Measurements from ENCODE around the gene INAFM2. TPM values are rescaled to one million over a fixed set of nuclear protein-coding genes. Genes with fewer than 3 reads are reported as not detected.

Gene INAFM2
- total RNA-seq, 1 experiment from 2014 or later, result 8.8 TPM

DNA sequence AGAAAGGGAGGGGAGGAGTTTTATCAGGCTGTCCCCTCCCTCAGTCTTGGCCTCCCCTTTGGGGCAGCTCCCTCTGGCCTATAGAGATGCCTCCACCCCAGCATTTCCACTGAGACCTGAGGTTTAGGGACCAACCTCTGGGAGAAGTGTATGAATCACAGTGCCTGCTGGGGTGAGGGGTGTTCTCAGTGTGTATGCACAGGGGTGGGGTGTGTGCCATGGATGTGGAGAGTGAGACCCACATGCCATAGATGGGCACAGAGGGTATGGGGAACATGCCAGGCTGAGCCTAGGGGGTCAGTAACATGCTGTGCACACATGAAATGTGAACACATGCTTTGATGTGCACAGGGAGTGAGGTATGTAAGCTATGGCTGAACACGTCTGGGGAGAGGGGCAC, 28.2 kb upstream of the INAFM2 start (continued):
- no peak for TF ChIP-seq TCF7L2 (IDR thresholded peaks at IDR 0.05; ENCODE audit: borderline replicate concordance, extremely low read depth, insufficient read depth, insufficient read length)

DNA sequence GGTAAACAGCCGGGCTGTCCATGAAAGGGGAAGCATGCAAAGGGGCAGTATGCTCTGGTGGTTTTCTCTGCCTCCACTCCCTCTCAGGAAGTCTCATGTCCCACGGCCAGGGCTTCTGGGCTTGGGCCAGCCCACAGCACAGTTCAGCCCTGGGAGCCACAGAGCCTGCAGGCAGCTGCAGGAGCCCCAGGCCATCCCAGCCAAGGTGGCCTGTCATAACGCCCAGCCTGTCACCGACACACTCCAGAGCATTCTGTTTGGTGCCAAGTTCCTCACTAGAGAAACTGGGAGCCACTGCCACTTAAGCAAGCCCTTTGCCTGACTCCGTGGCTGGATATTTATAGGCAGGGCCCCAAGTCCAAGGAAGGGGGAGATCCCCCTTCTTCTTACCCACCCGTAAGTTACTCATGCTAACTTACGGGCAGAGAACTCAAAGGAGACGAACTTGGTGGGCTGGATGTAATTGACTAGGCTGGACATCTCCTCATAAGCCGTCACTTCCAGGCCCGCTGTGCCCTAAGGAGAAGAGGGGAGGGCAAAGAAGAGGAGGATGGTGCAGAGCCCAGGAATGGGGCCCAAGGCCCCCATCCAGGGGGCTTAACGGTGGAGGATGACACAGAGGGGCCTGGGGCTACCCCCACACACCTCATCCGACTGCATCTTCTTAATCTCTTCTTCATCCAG, 27.5 kb upstream of the INAFM2 start:
- Histone ChIP-seq H3K4me2 (ENCODE audit: low read length) (no peak overlapping the region), H2AFZ (ENCODE audit: low read depth, low read length, poor library complexity, severe bottlenecking) (no peak overlapping the region), H4K20me1 (ENCODE audit: insufficient read depth) (no peaks in the 10 kb centered on the region), H3K4me3 (replicated peaks in 1 of 2; ENCODE audit: low read depth in 1 of 2, low read length in 2 of 2) (no peak overlapping the region), H3K9me2 (ENCODE audit: insufficient read depth) (no peaks in the 10 kb centered on the region), H3K4me1 (ENCODE audit: control insufficient read depth in 1 of 2, insufficient read depth in 2 of 2, low read length in 2 of 2) (peaks cover 9 to 14% of the 10 kb centered on the region in 2 experiments), H3K9ac (ENCODE audit: low read length) (no peak overlapping the region), H3K27me3 (ENCODE audit: insufficient read depth, low read length) (no peaks in the 10 kb centered on the region), H3K27ac (ENCODE audit: low read depth, low read length) (no peak overlapping the region), H3K9me3 (ENCODE audit: control insufficient read depth in 1 of 2, insufficient read depth in 1 of 2, low read depth in 1 of 2, low read length in 2 of 2) (no peaks in the 10 kb centered on the region), H3K36me3 (ENCODE audit: control insufficient read depth in 1 of 2, insufficient read depth in 2 of 2, low read length in 2 of 2) (no peaks in the 10 kb centered on the region), H3K79me2 (ENCODE audit: insufficient read depth, low read length) (no peaks in the 10 kb centered on the region)
- ChIA-PET CTCF (interaction anchor here (1.0 kb wide), 1 partner anchor 14 kb away, joined by 5 read pairs; no protein-coding TSS in a partner anchor), POLR2A (no interaction called here), RAD21 (ENCODE audit: low non-redundant PET in 1 of 2, low total read pairs in 2 of 2, uncharacterized antibody in 2 of 2, unreplicated experiment in 2 of 2) (no interaction called here)
- no TSS peak for BruUV-seq (replicated peaks)
- TF ChIP-seq, protein P1, sequence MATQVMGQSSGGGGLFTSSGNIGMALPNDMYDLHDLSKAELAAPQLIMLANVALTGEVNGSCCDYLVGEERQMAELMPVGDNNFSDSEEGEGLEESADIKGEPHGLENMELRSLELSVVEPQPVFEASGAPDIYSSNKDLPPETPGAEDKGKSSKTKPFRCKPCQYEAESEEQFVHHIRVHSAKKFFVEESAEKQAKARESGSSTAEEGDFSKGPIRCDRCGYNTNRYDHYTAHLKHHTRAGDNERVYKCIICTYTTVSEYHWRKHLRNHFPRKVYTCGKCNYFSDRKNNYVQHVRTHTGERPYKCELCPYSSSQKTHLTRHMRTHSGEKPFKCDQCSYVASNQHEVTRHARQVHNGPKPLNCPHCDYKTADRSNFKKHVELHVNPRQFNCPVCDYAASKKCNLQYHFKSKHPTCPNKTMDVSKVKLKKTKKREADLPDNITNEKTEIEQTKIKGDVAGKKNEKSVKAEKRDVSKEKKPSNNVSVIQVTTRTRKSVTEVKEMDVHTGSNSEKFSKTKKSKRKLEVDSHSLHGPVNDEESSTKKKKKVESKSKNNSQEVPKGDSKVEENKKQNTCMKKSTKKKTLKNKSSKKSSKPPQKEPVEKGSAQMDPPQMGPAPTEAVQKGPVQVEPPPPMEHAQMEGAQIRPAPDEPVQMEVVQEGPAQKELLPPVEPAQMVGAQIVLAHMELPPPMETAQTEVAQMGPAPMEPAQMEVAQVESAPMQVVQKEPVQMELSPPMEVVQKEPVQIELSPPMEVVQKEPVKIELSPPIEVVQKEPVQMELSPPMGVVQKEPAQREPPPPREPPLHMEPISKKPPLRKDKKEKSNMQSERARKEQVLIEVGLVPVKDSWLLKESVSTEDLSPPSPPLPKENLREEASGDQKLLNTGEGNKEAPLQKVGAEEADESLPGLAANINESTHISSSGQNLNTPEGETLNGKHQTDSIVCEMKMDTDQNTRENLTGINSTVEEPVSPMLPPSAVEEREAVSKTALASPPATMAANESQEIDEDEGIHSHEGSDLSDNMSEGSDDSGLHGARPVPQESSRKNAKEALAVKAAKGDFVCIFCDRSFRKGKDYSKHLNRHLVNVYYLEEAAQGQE (IDR thresholded peaks at IDR 0.05; ENCODE audit: low read depth), result no peak
- no peak for TF ChIP-seq POLR2AphosphoS5 (IDR thresholded peaks at IDR 0.05; ENCODE audit: low read depth, low read length)
- TF ChIP-seq TCF7L2 (IDR thresholded peaks at IDR 0.05; ENCODE audit: borderline replicate concordance, extremely low read depth, insufficient read depth, insufficient read length), result no peak
- TF ChIP-seq SP1 (IDR thresholded peaks at IDR 0.05; ENCODE audit: low read depth), result no peak
- TF ChIP-seq EZH2 (IDR thresholded peaks at IDR 0.05), result no peak
- TF ChIP-seq, protein P2, sequence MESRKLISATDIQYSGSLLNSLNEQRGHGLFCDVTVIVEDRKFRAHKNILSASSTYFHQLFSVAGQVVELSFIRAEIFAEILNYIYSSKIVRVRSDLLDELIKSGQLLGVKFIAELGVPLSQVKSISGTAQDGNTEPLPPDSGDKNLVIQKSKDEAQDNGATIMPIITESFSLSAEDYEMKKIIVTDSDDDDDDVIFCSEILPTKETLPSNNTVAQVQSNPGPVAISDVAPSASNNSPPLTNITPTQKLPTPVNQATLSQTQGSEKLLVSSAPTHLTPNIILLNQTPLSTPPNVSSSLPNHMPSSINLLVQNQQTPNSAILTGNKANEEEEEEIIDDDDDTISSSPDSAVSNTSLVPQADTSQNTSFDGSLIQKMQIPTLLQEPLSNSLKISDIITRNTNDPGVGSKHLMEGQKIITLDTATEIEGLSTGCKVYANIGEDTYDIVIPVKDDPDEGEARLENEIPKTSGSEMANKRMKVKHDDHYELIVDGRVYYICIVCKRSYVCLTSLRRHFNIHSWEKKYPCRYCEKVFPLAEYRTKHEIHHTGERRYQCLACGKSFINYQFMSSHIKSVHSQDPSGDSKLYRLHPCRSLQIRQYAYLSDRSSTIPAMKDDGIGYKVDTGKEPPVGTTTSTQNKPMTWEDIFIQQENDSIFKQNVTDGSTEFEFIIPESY (IDR thresholded peaks at IDR 0.05; ENCODE audit: extremely low read depth, insufficient replicate concordance, low read length), result no peak
- TF ChIP-seq FOSL1 (IDR thresholded peaks at IDR 0.05; ENCODE audit: low read depth), result no peak
- TF ChIP-seq JUND (IDR thresholded peaks at IDR 0.05), result no peak
- TF ChIP-seq EZH2phosphoT487 (IDR thresholded peaks at IDR 0.05; ENCODE audit: borderline replicate concordance), result no peak
- TF ChIP-seq ZFX (IDR thresholded peaks at IDR 0.05), result no peak
- TF ChIP-seq YY1 (IDR thresholded peaks at IDR 0.05; ENCODE audit: extremely low read depth, insufficient replicate concordance, low read depth, low read length), result no peak
- TF ChIP-seq POLR2A (IDR thresholded peaks at IDR 0.05; ENCODE audit: borderline replicate concordance, extremely low read depth, insufficient read depth, insufficient read length), result no peak
- no peak for TF ChIP-seq CEBPB (IDR thresholded peaks at IDR 0.05; ENCODE audit: low read depth)
- TF ChIP-seq ELF1 (IDR thresholded peaks at IDR 0.05; ENCODE audit: borderline replicate concordance, low read depth), result no peak
- TF ChIP-seq SIN3A (IDR thresholded peaks at IDR 0.05; ENCODE audit: low read depth), result no peak
- TF ChIP-seq, protein P3, sequence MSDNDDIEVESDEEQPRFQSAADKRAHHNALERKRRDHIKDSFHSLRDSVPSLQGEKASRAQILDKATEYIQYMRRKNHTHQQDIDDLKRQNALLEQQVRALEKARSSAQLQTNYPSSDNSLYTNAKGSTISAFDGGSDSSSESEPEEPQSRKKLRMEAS (IDR thresholded peaks at IDR 0.05), result no peak
- TF ChIP-seq, protein P4, sequence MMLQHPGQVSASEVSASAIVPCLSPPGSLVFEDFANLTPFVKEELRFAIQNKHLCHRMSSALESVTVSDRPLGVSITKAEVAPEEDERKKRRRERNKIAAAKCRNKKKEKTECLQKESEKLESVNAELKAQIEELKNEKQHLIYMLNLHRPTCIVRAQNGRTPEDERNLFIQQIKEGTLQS (IDR thresholded peaks at IDR 0.05), result no peak
- ATAC-seq (no peak), DNase-seq (ENCODE audit: low read depth, low spot score) (no peak)
- intact Hi-C loops (cut with micrococcal nuclease), result no loop called here

Measured in HCT116 (cell line).